H9 (cell line): ENCODE results near the gene PRR16. TPM values are rescaled to one million over a fixed set of nuclear protein-coding genes. Genes with fewer than 3 reads are reported as not detected.

ENCODE experiments used
- DNase-seq: peaks from one replicate; pipeline ENCODE4 v3.0.0-alpha.2; 2017
- H2AFZ ChIP-seq: one replicate; pipeline ENCODE4 v1.6.1; 2013; ENCODE audit warnings: mild to moderate bottlenecking, low read length, control low read depth, moderate library complexity
- H2AK5ac ChIP-seq: 2 replicates; pipeline ENCODE4 v1.6.1; 2013; ENCODE audit warnings: low read length, control low read depth, mixed read lengths; ENCODE audit not compliant: insufficient read length
- H2BK120ac ChIP-seq: one replicate; pipeline ENCODE4 v1.6.1; 2013; ENCODE audit warnings: low read depth, mild to moderate bottlenecking, low read length, control low read depth, inconsistent platforms; ENCODE audit not compliant: poor library complexity, severe bottlenecking
- H2BK12ac ChIP-seq: 2 replicates; pipeline ENCODE4 v1.6.1; 2013; ENCODE audit warnings: low read length, control low read depth, mixed read lengths, low read depth; ENCODE audit not compliant: insufficient read length
- H2BK15ac ChIP-seq: 2 replicates; pipeline ENCODE4 v1.6.1; 2013; ENCODE audit warnings: low read depth, low read length, control low read depth
- H2BK20ac ChIP-seq: one replicate; pipeline ENCODE4 v1.6.1; 2013; ENCODE audit warnings: low read depth, mild to moderate bottlenecking, low read length, control low read depth, inconsistent platforms; ENCODE audit not compliant: poor library complexity, severe bottlenecking
- H2BK5ac ChIP-seq: 2 replicates; pipeline ENCODE4 v1.6.1; 2013; ENCODE audit warnings: low read length, control low read depth, mixed read lengths; ENCODE audit not compliant: insufficient read length
- H3K14ac ChIP-seq: 2 replicates; pipeline ENCODE4 v1.6.1; 2013; ENCODE audit warnings: low read length, control low read depth; ENCODE audit not compliant: insufficient read depth
- H3K18ac ChIP-seq: 2 replicates; pipeline ENCODE4 v1.6.1; 2013; ENCODE audit warnings: low read depth, mild to moderate bottlenecking, mixed read lengths, low read length, control low read depth; ENCODE audit not compliant: insufficient read length
- H3K23ac ChIP-seq: 2 replicates; pipeline ENCODE4 v1.6.1; 2013; ENCODE audit warnings: low read length, control low read depth, mixed read lengths, low read depth; ENCODE audit not compliant: insufficient read length
- H3K23me2 ChIP-seq: 2 replicates; pipeline ENCODE4 v1.6.1; 2013; ENCODE audit warnings: low read depth, mild to moderate bottlenecking, mixed read lengths, low read length, control low read depth; ENCODE audit not compliant: insufficient read length, poor library complexity, severe bottlenecking
- H3K27ac ChIP-seq: 2 replicates; pipeline ENCODE4 v1.5.1; 2013; ENCODE audit warnings: low read length, control low read depth, mixed read lengths, low read depth; ENCODE audit not compliant: insufficient read length
- H3K27me3 ChIP-seq: 2 replicates; pipeline ENCODE4 v1.6.1; 2013; ENCODE audit warnings: low read length, control low read depth, inconsistent platforms; ENCODE audit not compliant: insufficient read depth
- H3K4ac ChIP-seq: 2 replicates; pipeline ENCODE4 v1.6.1; 2013; ENCODE audit warnings: low read depth, mild to moderate bottlenecking, control low read depth, inconsistent platforms, low read length, moderate library complexity
- H3K4me1 ChIP-seq: 2 replicates; pipeline ENCODE4 v1.6.1; 2013; ENCODE audit warnings: low read length, control low read depth, inconsistent platforms; ENCODE audit not compliant: insufficient read depth
- H3K4me2 ChIP-seq: 2 replicates; pipeline ENCODE4 v1.6.1; 2013; ENCODE audit warnings: low read length, control low read depth, mixed read lengths; ENCODE audit not compliant: insufficient read length, insufficient read depth
- H3K56ac ChIP-seq: 2 replicates; pipeline ENCODE4 v1.6.1; 2013; ENCODE audit warnings: low read depth, mild to moderate bottlenecking, mixed read lengths, low read length, control low read depth; ENCODE audit not compliant: insufficient read length
- H3K79me1 ChIP-seq: 2 replicates; pipeline ENCODE4 v1.6.1; 2013; ENCODE audit warnings: low read depth, mild to moderate bottlenecking, moderate library complexity, low read length, control low read depth, inconsistent platforms; ENCODE audit not compliant: insufficient read depth, poor library complexity, severe bottlenecking
- H3K79me2 ChIP-seq: 2 replicates; pipeline ENCODE4 v1.6.1; 2013; ENCODE audit warnings: low read length, control low read depth, inconsistent platforms; ENCODE audit not compliant: insufficient read depth
- H3K9ac ChIP-seq: 2 replicates; pipeline ENCODE4 v1.6.1; 2013; ENCODE audit warnings: low read length, control low read depth, mixed read lengths; ENCODE audit not compliant: insufficient read length; ENCODE audit errors: extremely low read depth
- H3K9me3 ChIP-seq: one replicate; pipeline ENCODE4 v1.6.1; 2013; ENCODE audit warnings: low read depth, low read length, inconsistent platforms; ENCODE audit not compliant: control insufficient read depth
- H3T11ph ChIP-seq: one replicate; pipeline ENCODE4 v1.6.1; 2013; ENCODE audit warnings: mild to moderate bottlenecking, low read length, control low read depth, inconsistent platforms
- H4K20me1 ChIP-seq: one replicate; pipeline ENCODE4 v1.6.1; 2013; ENCODE audit not compliant: control insufficient read depth, insufficient read length, insufficient read depth
- H4K5ac ChIP-seq: 2 replicates; pipeline ENCODE4 v1.6.1; 2013; ENCODE audit warnings: low read depth, mild to moderate bottlenecking, mixed read lengths, low read length, control low read depth; ENCODE audit not compliant: insufficient read length
- H4K8ac ChIP-seq: replicated peaks from 2 replicates; pipeline ENCODE4 v1.6.1; 2013; ENCODE audit warnings: low read length, control low read depth, mixed read lengths, low read depth; ENCODE audit not compliant: insufficient read length
- H4K91ac ChIP-seq: 2 replicates; pipeline ENCODE4 v1.6.1; 2013; ENCODE audit warnings: low read depth, mild to moderate bottlenecking, moderate library complexity, mixed read lengths, low read length, control low read depth; ENCODE audit not compliant: insufficient read length
- H3K27ac Mint-ChIP-seq, 3 experiments: 2 replicates in 2 of 3; 3 replicates in 1 of 3; pipeline ENCODE4 v1.8.0; 2020 to 2021; ENCODE audit warnings: mixed read lengths in 3 of 3, mild to moderate bottlenecking in 1 of 3, moderate library complexity in 1 of 3
- H3K27me3 Mint-ChIP-seq: 2 replicates; pipeline ENCODE4 v1.8.0; 2021; ENCODE audit warnings: low read depth, mild to moderate bottlenecking, moderate library complexity, mixed read lengths
- H3K36me3 Mint-ChIP-seq, 3 experiments: 2 replicates in 2 of 3; 3 replicates in 1 of 3; pipeline ENCODE4 v1.8.0; 2020 to 2021; ENCODE audit warnings: low read depth in 3 of 3, mixed read lengths in 3 of 3; ENCODE audit not compliant: insufficient read depth in 1 of 3
- H3K4me1 Mint-ChIP-seq, 2 experiments: 2 replicates each; pipeline ENCODE4 v1.8.0; 2020; ENCODE audit warnings: mixed read lengths in 2 of 2
- H3K4me3 Mint-ChIP-seq, 2 experiments: 2 replicates in 1 of 2; 3 replicates in 1 of 2; pipeline ENCODE4 v1.8.0; 2020 to 2021; ENCODE audit warnings: mild to moderate bottlenecking in 2 of 2, mixed read lengths in 2 of 2, moderate library complexity in 1 of 2
- H3K9me3 Mint-ChIP-seq, 2 experiments: 2 replicates in 1 of 2; 3 replicates in 1 of 2; pipeline ENCODE4 v1.8.0; 2020; ENCODE audit warnings: mild to moderate bottlenecking in 2 of 2, mixed read lengths in 2 of 2, moderate library complexity in 1 of 2
- CTCF ChIP-seq: fragments of 200-600 bp; sonication (generic); conservative IDR thresholded peaks from 3 replicates; pipeline ENCODE4 v1.8.0; 2021; ENCODE audit warnings: antibody characterized with exemption, mild to moderate bottlenecking
- WGBS: extraction: QIAGEN DNeasy Blood & Tissue Kit; methylation state at CpG from one replicate; pipeline ENCODE4 v1.1.7; 2013; ENCODE audit warnings: missing lambda C conversion rate, low lambda C conversion rate, mixed read lengths; ENCODE audit not compliant: insufficient read length; ENCODE audit errors: extremely low coverage; 5-methylcytosine and 5-hydroxymethylcytosine counted together
- total RNA-seq: library from RNA; stranded (reverse); gene quantifications from 2 replicates; pipeline ENCODE4 v1.2.1, GENCODE V29; 2021

The PRR16 gene
- total RNA-seq, 1 experiment from 2014 or later, result 0.13 TPM

GRCh38 chr5:120610145-120610544 is 146.0 kb downstream of the PRR16 start:
- Histone ChIP-seq H3T11ph (no peak overlapping the region), H3K4me1 (no peaks in the 10 kb centered on the region), H2AK5ac (no peak overlapping the region), H3K4ac (no peak overlapping the region), H2BK5ac (no peak overlapping the region), H3K27me3 (no peaks in the 10 kb centered on the region), H3K23me2 (no peaks in the 10 kb centered on the region), H2BK12ac (no peak overlapping the region), H3K4me2 (no peak overlapping the region), H3K79me1 (no peaks in the 10 kb centered on the region), H2BK20ac (no peak overlapping the region), H3K56ac (no peak overlapping the region), H2BK120ac (no peak overlapping the region), H3K9me3 (no peaks in the 10 kb centered on the region), H2AFZ (no peak overlapping the region), H3K14ac (no peak overlapping the region), H4K20me1 (no peaks in the 10 kb centered on the region), H4K91ac (no peak overlapping the region), H4K5ac (no peak overlapping the region), H4K8ac (no peak overlapping the region), H2BK15ac (no peak overlapping the region), H3K23ac (no peak overlapping the region), H3K18ac (no peak overlapping the region), H3K79me2 (no peaks in the 10 kb centered on the region), H3K27ac (no peak overlapping the region), H3K9ac (no peak overlapping the region)
- Mint-ChIP-seq H3K9me3 (no peaks in the 10 kb centered on the region; a peak in 1 of 5 replicates), H3K36me3 (no peaks in the 10 kb centered on the region), H3K4me1 (peaks cover 4 to 5% of the 10 kb centered on the region in 2 experiments; a peak in 3 of 4 replicates), H3K27ac (no peak overlapping the region), H3K27me3 (no peaks in the 10 kb centered on the region), H3K4me3 (no peak overlapping the region)
- TF ChIP-seq CTCF, result no peak
- no CpG with 5 or more reads among the region's 2 CpGs for WGBS
- DNase-seq, result no peak
